ENCODE measurements around the gene DNAL4.

The DNAL4 gene, protein sequence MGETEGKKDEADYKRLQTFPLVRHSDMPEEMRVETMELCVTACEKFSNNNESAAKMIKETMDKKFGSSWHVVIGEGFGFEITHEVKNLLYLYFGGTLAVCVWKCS

DNA sequence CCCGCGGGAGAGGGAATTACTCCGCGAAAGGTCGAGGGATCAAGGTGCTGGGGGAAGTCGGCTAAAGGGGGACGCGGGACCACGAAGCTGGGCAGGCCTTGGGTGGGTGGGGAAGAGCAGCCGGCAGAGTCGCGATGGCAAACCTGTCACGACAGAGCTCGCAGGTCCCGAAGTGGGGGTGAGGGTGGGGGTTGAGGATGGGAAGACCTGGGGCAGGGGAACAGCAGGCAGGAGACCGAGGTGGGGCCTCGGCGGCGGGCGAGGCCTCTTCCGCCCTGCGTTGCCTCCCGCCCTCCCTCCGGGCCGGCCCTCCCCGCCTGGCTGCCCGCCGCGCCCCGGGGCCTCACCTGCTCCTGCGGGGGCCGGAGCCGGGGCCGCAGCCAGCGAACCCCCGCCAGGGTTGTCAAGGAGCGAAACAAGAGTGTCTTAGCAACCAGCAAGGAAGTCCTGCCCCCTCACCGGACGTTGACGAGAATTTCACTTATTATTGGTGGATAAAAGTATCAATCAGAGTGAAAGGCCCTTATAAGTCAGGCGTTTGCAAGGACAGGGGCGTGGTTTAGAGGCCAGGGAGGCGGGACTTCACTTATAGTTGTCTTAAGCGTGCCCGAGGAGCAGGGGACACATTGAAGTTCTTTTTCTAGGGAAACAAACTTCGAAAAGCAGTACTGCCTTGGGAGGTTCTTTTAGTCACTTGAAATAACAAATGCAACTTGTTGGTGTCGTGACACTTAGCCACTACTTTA lies at the start of gene DNAL4:
Gene DNAL4 (minus strand): TSS at position 423 of the 746 bp plus-strand sequence. CDS start 11,412 bp downstream, outside the sequence.
- peak; percentile 88 for DNase-seq (ENCODE audit: low spot score)

DNA sequence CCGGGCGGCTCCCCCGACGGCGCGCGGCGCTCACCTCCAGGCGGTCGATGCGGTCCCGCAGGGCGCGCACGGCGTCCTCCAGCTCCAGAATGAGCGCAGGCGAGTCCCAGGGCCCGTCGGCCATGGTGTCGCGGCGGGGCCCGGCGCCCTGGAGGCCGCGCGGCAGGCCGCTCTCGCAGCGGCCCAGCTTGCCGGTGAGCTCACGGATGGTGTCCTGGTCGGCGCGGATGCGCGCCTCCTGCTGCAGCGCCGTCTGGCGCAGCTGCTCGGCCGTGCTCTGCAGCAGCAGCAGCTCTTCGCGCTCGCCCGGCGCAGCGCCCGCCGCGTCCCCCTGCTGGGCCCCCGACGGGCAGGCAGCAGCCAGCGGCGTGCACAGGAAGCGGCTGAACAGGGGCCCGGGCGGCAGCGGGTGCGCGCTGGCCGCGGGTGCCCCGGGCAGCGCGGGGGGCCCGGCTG lies 49.3 kb upstream of the DNAL4 start:
- DNase-seq (ENCODE audit: low spot score), result peak; percentile 75

- no peak for DNase-seq (ENCODE audit: low spot score)
Measured at GRCh38 chr22:38842512-38843200, 48.7 kb upstream of the DNAL4 start.

DNA sequence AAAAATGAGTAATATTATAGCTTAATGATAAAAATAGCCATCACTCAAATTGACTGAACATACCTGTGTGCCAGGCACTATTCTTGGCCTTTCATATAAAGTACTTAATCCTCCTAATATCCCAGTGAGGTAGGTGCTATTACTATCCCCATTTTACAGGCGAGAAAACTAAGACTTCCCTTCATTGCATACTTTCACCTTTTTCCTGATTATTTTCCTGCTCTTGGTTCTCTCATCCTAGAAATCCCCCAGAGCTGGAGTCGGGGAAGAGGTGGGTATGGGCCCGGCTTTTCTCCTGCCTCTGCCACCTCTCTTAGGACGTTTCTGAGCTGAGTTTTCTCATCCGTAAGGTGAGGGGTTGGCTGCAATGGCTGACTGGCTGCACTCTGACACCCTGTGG lies 47.7 kb upstream of the DNAL4 start:
- DNase-seq (ENCODE audit: low spot score), result no peak

DNA sequence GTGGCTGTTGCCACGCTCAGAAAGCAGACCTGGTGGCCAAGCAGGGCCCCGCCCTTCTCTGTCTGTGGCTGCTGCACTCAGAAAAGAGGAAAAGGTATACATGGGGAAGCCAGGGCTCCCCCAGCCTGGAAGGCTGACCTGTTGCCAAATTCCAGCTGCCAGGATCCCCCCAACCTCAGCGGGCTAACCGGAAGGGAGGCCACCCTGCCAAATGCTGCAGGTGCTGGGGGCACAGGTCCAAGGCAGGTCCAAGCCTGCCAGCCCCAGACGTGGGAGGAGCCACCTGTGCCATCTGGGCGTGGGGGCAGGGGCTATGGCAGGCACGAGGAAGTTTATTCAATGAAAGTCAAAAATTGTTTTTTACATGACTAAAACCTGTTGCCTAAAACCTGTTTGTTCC lies 47.3 kb upstream of the DNAL4 start:
- DNase-seq (ENCODE audit: low spot score), result no peak

- DNase-seq (ENCODE audit: low spot score), result no peak
Measured at GRCh38 chr22:38840129-38840528, 46.2 kb upstream of the DNAL4 start.

- no peak for DNase-seq (ENCODE audit: low spot score)
Measured at GRCh38 chr22:38839686-38840085, 45.7 kb upstream of the DNAL4 start.

DNA sequence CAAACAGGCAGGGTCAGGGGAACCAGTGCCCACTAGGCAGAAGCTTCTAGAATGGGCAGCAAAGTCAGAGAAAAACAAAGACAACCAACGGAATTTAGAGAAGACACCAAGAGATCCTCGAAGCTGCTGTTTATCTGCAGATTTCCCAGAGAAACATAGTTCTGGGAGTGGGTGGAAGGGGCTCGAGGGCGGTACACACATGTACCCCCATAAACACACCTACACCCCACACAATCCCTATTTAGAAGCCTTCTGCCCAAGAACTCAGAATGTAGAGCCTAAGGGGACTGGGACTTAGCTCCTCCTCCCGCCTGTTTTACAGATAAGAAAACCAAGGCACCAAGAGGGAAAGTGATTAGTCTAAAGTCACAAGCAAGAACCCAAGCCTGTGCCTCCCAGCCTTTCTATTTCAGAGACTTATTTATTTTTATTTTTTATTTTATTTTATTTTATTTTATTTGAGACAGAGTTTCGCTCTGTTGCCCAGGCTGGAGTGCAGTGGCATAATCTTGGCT lies 43.5 kb upstream of the DNAL4 start:
- no peak for DNase-seq (ENCODE audit: low spot score)

GRCh38 chr22:38835888-38836301 lies 42.0 kb upstream of the DNAL4 start:
- no peak for DNase-seq (ENCODE audit: low spot score)

GRCh38 chr22:38834991-38835390 lies 41.0 kb upstream of the DNAL4 start:
- no peak for DNase-seq (ENCODE audit: low spot score)

DNA sequence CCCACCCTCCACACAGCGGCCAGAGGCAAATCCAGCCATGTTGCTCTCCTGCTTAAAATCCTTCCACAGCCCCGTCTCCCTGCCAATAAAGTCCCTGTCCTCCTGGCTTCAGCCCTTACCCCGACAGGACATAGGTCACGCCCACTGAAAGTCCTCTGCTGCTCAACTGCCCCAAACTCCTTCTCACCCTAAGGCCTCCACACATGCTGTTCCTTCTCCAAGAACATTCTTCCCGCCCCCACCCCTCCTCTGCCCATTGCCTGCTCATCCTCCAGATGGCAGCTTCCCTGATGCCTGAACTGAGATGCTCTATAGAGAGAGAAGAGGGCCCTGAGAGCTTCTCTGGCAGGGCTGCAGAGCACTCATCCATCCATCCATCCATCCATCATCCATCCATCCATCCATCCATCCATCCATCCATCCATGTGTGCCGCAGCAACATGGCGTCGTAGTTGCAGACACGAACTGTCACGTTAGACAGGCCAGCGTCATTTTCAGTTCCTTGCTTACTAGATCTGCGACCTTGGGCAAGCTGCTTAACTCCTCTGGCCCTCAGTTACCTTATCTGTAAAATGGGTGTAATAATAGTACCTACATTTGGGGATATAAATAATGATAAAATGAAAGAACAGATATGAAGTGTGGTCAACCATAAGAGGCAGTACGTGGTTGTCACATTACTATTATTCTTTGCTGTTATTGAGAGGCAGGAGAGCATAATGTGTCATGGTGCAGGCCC lies 40.4 kb upstream of the DNAL4 start:
- DNase-seq (ENCODE audit: low spot score), result no peak

GRCh38 chr22:38833061-38833460 lies 39.1 kb upstream of the DNAL4 start:
- DNase-seq (ENCODE audit: low spot score), result no peak

DNA sequence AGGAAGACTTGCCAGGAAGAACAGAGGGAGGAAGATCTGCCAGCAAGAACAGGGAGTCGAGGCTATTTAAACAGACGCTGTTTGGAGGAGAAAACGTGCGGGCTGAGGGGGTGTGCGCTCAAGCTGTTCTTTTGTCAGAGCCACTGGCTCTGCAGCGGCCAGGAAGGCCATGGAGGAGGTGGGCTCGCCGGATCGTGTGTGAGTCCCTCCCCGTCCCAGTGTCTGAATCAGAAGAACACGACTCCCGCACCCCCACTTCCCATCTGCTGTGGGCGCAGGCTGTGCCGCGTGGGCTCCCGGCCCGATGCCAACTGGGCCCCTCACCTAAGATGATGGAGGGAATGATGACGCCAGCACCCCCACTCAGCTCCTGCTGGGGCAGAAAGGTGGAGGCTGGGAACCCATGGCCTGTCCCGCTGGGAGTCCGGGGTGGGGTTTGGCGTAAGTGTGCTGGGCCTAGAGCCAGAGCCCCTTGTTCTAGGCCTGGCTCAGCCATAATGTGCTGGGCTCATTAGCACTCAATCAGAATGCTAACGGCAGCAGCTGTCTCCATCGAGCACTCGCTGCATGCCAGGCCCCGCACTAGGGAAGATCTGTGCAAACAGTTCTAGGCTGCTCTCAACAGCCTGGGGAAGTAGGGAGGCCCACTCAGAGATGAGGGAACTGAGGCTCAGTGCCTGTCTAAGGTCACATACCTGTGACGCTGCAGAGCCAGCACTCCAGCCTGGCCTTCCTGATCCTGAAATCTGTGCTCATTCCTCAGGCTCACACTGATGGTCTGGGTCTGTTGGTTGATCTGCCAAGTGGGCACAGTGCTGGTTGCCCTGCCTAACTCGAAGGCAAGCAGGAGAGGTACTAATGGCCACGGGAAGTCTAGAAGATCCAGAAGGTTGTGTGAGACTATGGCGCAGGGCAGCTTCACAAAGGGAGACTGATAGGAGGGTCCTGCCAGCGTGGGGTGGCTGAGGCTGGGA lies 38.3 kb upstream of the DNAL4 start:
- DNase-seq (ENCODE audit: low spot score), result no peak

- no peak for DNase-seq (ENCODE audit: low spot score)
Measured at GRCh38 chr22:38831166-38831945, 37.4 kb upstream of the DNAL4 start.

GRCh38 chr22:38830845-38831108 lies 36.8 kb upstream of the DNAL4 start:
- no peak for DNase-seq (ENCODE audit: low spot score)

DNA sequence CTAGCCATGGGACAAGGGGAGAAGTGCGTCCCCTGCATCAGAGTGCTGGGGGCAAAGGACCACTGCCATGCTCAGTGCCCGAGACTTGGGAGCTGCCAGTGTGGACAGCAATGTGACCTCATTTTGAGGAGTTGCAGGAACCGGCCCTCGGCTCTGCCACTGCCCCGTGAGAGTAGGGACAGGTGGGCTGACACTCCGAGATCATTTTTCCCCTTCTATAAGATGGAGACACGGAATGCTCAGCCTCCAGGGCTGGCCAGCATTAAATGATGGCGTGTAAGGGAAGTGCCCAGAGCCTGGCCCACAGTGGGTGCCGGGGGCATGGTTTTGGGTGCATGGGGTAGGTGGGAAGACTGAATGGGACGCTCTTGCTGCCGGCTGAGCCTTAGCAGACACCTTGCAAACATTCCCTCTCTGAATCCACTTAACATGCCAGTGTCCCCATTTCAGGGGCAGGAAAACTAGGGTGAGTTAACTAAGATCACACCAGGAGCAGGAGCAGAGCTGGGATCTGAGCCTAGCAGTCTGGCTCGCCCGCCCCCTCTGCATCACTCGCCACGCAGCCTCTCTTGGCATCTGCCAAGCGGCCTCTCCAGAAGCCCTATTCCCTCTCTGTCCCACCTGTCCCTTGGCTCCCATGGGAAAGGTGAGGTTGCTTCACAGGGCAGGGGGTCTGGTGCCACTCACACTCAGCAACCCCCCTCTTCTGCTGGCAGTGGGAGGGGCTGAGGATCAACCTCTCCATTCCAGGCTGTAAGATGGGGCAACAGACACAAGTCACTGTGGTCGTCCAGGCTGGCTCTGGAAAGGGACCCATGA lies 36.3 kb upstream of the DNAL4 start:
- DNase-seq (ENCODE audit: low spot score), result no peak

GRCh38 chr22:38829485-38829884 lies 35.5 kb upstream of the DNAL4 start:
- no peak for DNase-seq (ENCODE audit: low spot score)

DNA sequence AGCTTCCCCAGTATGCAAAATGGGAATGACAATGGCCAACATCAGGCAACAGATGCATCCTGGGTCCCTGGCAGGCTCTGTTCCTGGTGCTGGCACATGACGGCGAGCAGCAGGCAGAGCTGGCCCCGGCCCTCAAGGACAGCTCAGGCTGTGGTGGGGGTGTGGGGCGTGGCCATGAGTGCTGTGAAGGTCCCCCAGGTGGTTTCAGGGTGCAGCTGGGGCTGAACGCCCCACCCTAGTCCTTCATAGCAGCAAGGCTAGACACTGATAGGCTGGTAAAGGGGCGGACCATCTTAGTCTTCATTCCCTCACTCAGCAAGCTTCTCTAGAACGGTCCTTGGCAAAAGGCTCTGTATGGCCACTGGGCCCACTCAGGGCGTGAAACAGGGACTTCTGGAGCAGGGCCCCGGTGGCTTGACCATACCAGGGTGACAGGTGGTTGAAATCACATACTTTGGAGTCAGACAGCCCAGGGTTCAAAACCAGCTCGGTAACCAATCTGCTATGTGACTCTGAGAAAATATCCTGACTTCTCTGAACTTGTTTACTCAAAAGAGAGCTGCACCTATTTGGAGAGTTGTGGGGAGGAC lies 34.8 kb upstream of the DNAL4 start:
- DNase-seq (ENCODE audit: low spot score), result no peak

- no peak for DNase-seq (ENCODE audit: low spot score)
Measured at GRCh38 chr22:38828191-38828590, 34.2 kb upstream of the DNAL4 start.
